HG03442 (cell line): ENCODE measurements around the gene PABPN1L.

ENCODE experiments used
- ATAC-seq: cut with Tn5 transposase; IDR thresholded peaks from one replicate; pipeline ENCODE4 v1.9.1; 2021; ENCODE audit warnings: mild to moderate bottlenecking, moderate library complexity; ENCODE audit not compliant: unreplicated experiment

The PABPN1L gene

GRCh38 chr16:88853325-88853941 lies 13.0 kb downstream of the PABPN1L start:
- no peak for ATAC-seq

- no peak for ATAC-seq
Observed at GRCh38 chr16:88851616-88852015, 14.8 kb downstream of the PABPN1L start.

- no peak for ATAC-seq
Observed at GRCh38 chr16:88850531-88851199, 15.8 kb downstream of the PABPN1L start.

- ATAC-seq = no peak
Observed at GRCh38 chr16:88848557-88848956, 17.9 kb downstream of the PABPN1L start.

- ATAC-seq = no peak
Observed at GRCh38 chr16:88847654-88848053, 18.8 kb downstream of the PABPN1L start.

GRCh38 chr16:88846088-88846487 lies 20.4 kb downstream of the PABPN1L start:
- no peak for ATAC-seq

- ATAC-seq = no peak
Observed at GRCh38 chr16:88844419-88845036, 21.9 kb downstream of the PABPN1L start.

- ATAC-seq = no peak
Observed at GRCh38 chr16:88843256-88843655, 23.2 kb downstream of the PABPN1L start.

- no peak for ATAC-seq
Observed at GRCh38 chr16:88842806-88843205, 23.7 kb downstream of the PABPN1L start.

- ATAC-seq = no peak
Observed at GRCh38 chr16:88842308-88842756, 24.1 kb downstream of the PABPN1L start.

GRCh38 chr16:88841521-88842307 lies 24.7 kb downstream of the PABPN1L start:
- ATAC-seq = no peak

- no peak for ATAC-seq
Observed at GRCh38 chr16:88840600-88841215, 25.8 kb downstream of the PABPN1L start.

GRCh38 chr16:88839745-88840599 lies 26.5 kb downstream of the PABPN1L start:
- no peak for ATAC-seq

GRCh38 chr16:88839026-88839529 lies 27.4 kb downstream of the PABPN1L start:
- no peak for ATAC-seq

- no peak for ATAC-seq
Observed at GRCh38 chr16:88838566-88838965, 27.9 kb downstream of the PABPN1L start.

GRCh38 chr16:88837806-88838205 lies 28.7 kb downstream of the PABPN1L start:
- ATAC-seq = no peak

- no peak for ATAC-seq
Observed at GRCh38 chr16:88836791-88837190, 29.7 kb downstream of the PABPN1L start.

GRCh38 chr16:88835818-88836217 lies 30.6 kb downstream of the PABPN1L start:
- ATAC-seq = no peak

- no peak for ATAC-seq
Observed at GRCh38 chr16:88835383-88835782, 31.1 kb downstream of the PABPN1L start.

GRCh38 chr16:88834670-88835069 lies 31.8 kb downstream of the PABPN1L start:
- ATAC-seq = no peak
